Body of pancreas (tissue), 4 donors: Measurements from ENCODE around the gene MID1. TPM values are rescaled to one million over a fixed set of nuclear protein-coding genes. Genes with fewer than 3 reads are reported as not detected.

ENCODE experiments used
- ATAC-seq: fragments of 150-250 bp; one replicate; pipeline ENCODE4 v1.9.1; 2016
- DNase-seq, 4 donors: peaks; one replicate each; pipeline ENCODE4 v3.0.0-alpha.2; 2019
- H3K27ac ChIP-seq, 4 donors: fragments of 200-600 bp; sonication (generic); 1 replicate in 3 of 4; 2 replicates in 1 of 4; pipeline versions ENCODE4 v1.5.1 to v1.6.1; 2016 to 2019; ENCODE audit warnings: mild to moderate bottlenecking in 1 of 4, mixed read lengths in 1 of 4, moderate library complexity in 1 of 4
- H3K27me3 ChIP-seq, 2 donors: fragments of 200-600 bp; sonication (generic); one replicate each; pipeline ENCODE4 v1.6.0; 2016; ENCODE audit warnings: mild to moderate bottlenecking in 1 of 2
- H3K36me3 ChIP-seq, 2 donors: fragments of 200-600 bp; sonication (generic); replicated peaks in 1 of 2; 2 replicates each; pipeline ENCODE4 v1.5.1; 2016; ENCODE audit warnings: low read depth in 2 of 2; ENCODE audit not compliant: insufficient read depth in 1 of 2
- H3K4me1 ChIP-seq: fragments of 200-600 bp; sonication (generic); one replicate; pipeline ENCODE4 v1.6.0; 2016
- H3K4me3 ChIP-seq, 2 donors: fragments of 200-600 bp; sonication (generic); 1 replicate in 1 of 2; 2 replicates in 1 of 2; pipeline ENCODE4 v1.5.1; 2016 to 2019
- H3K9me3 ChIP-seq, 3 donors: fragments of 200-600 bp; sonication (generic); 1 replicate in 2 of 3; 2 replicates in 1 of 3; pipeline ENCODE4 v1.5.1; 2016
- CTCF ChIP-seq, 7 experiments: fragments of 450-650 bp in 4 of 7; fragments of 200-600 bp in 3 of 7; sonication (generic) in 3 of 7; IDR thresholded peaks; one replicate each; pipeline ENCODE4 v1.5.1; 2016 to 2019; ENCODE audit warnings: antibody characterized with exemption in 7 of 7
- POLR2A ChIP-seq, 3 donors: fragments of 450-650 bp; IDR thresholded peaks; one replicate each; pipeline ENCODE4 v1.6.1; 2016; ENCODE audit warnings: antibody characterized with exemption in 3 of 3, mild to moderate bottlenecking in 2 of 3
- WGBS, 2 donors: methylation state at CpG; one replicate each; pipeline ENCODE4 v1.1.5; 2017; 5-methylcytosine and 5-hydroxymethylcytosine counted together
- intact Hi-C: fragments of 100-400 bp; cut with DNase I; formaldehyde crosslinking; loops from one replicate; pipeline ENCODE4 v1.15.1; 2023
- total RNA-seq, 2 donors: library from RNA; depleted of rRNA; stranded (reverse); fragments of >200 nt; gene quantifications; one replicate each; pipeline ENCODE4 v1.1.0, GENCODE V29; 2016

Gene MID1
- total RNA-seq, 2 donors from 2014 or later: 4.9 to 7.3 TPM

- Histone ChIP-seq H3K36me3 (no peaks in the 10 kb centered on the region), H3K27me3 (no peaks in the 10 kb centered on the region), H3K9me3 (no peaks in the 10 kb centered on the region), H3K4me1 (no peaks in the 10 kb centered on the region), H3K27ac (no peak overlapping the region), H3K4me3 (no peak overlapping the region)
- intact Hi-C loops: no loop called here
- DNase-seq (no peak), ATAC-seq (no peak)
- TF ChIP-seq POLR2A (IDR thresholded peaks at IDR 0.05) (no peak), CTCF (IDR thresholded peaks at IDR 0.05) (no peak)
- WGBS, 2 donors: 89 to 92% methylated on average over 4 of the region's 4 CpGs
These were observed 113.6 kb downstream of the MID1 start for GRCh38 chrX:10506781-10507180.

- Histone ChIP-seq H3K27ac (no peak overlapping the region), H3K4me3 (no peak overlapping the region), H3K4me1 (no peaks in the 10 kb centered on the region), H3K9me3 (no peaks in the 10 kb centered on the region), H3K27me3 (no peaks in the 10 kb centered on the region), H3K36me3 (no peaks in the 10 kb centered on the region)
- DNase-seq (no peak), ATAC-seq (no peak)
- 86 to 88% methylated on average over 4 of the region's 4 CpGs for WGBS, 2 donors
- intact Hi-C loops: no loop called here
- TF ChIP-seq CTCF (IDR thresholded peaks at IDR 0.05): no peak
- no peak for TF ChIP-seq POLR2A (IDR thresholded peaks at IDR 0.05)
These were observed 114.7 kb downstream of the MID1 start for GRCh38 chrX:10505726-10506125.

- DNase-seq (no peak), ATAC-seq (no peak)
- H3K27ac ChIP-seq: no peak overlapping the region
- 89 to 91% methylated on average over 2 of the region's 2 CpGs for WGBS, 2 donors
- H3K27me3 ChIP-seq: no peaks in the 10 kb centered on the region
- H3K4me1 ChIP-seq: no peaks in the 10 kb centered on the region
- H3K36me3 ChIP-seq: no peaks in the 10 kb centered on the region
- no peaks in the 10 kb centered on the region for H3K9me3 ChIP-seq
- intact Hi-C loops: no loop called here
- no peak for TF ChIP-seq CTCF (IDR thresholded peaks at IDR 0.05)
- no peak for TF ChIP-seq POLR2A (IDR thresholded peaks at IDR 0.05)
- no peak overlapping the region for H3K4me3 ChIP-seq
These were observed 117.4 kb downstream of the MID1 start for GRCh38 chrX:10502961-10503360.

- DNase-seq: no peak
- no peak for ATAC-seq
- no peaks in the 10 kb centered on the region for H3K36me3 ChIP-seq
- H3K9me3 ChIP-seq: no peaks in the 10 kb centered on the region
- no peak for TF ChIP-seq POLR2A (IDR thresholded peaks at IDR 0.05)
- TF ChIP-seq CTCF (IDR thresholded peaks at IDR 0.05): no peak
- H3K27ac ChIP-seq: no peak overlapping the region
- intact Hi-C loops: no loop called here
- no peaks in the 10 kb centered on the region for H3K27me3 ChIP-seq
- H3K4me1 ChIP-seq: no peaks in the 10 kb centered on the region
- 45 to 70% methylated on average over 6 of the region's 6 CpGs for WGBS, 2 donors
- no peak overlapping the region for H3K4me3 ChIP-seq
These were observed 118.8 kb downstream of the MID1 start for GRCh38 chrX:10501611-10502010.

- intact Hi-C loops: no loop called here
- Histone ChIP-seq H3K27ac (peak overlapping the region in 1 of 4 donors; percentile 17), H3K4me1 (no peaks in the 10 kb centered on the region), H3K9me3 (no peaks in the 10 kb centered on the region), H3K36me3 (no peaks in the 10 kb centered on the region), H3K4me3 (no peak overlapping the region), H3K27me3 (no peaks in the 10 kb centered on the region)
- DNase-seq (no peak), ATAC-seq (peak; percentile 67)
- TF ChIP-seq POLR2A (IDR thresholded peaks at IDR 0.05) (no peak), CTCF (IDR thresholded peaks at IDR 0.05) (no peak)
These were observed 123.9 kb downstream of the MID1 start for GRCh38 chrX:10496345-10496965.
